GM23338 (cell line): ENCODE data around the gene TAPBP. TPM values are rescaled to one million over a fixed set of nuclear protein-coding genes. Genes with fewer than 3 reads are reported as not detected.
A peak's percentile ranks its signal among the peaks of the same experiment; 100 is the strongest.

Source experiments
- ATAC-seq: fragments of 200-7000 bp; cut with Tn5 transposase; 3 replicates; pipeline ENCODE4 v1.9.1; 2020
- DNase-seq: peaks from one replicate; pipeline ENCODE4 v3.0.0-alpha.2; 2015; ENCODE audit warnings: low spot score
- H2AFZ ChIP-seq: fragments of 200-600 bp; sonication (generic); 2 replicates; pipeline ENCODE4 v1.8.0; 2016; ENCODE audit warnings: antibody characterized with exemption, mild to moderate bottlenecking, moderate library complexity
- H3F3A ChIP-seq: fragments of 200-600 bp; sonication (generic); replicated peaks from 2 replicates; pipeline ENCODE4 v1.8.0; 2017; ENCODE audit warnings: antibody characterized with exemption, mixed run types, low read depth
- H3K27ac ChIP-seq: fragments of 200-600 bp; sonication (generic); 2 replicates; pipeline ENCODE4 v1.6.1; 2016; ENCODE audit warnings: low read depth
- H3K27me3 ChIP-seq: fragments of 200-600 bp; sonication (generic); 2 replicates; pipeline ENCODE4 v1.8.0; 2016; ENCODE audit warnings: mild to moderate bottlenecking, mixed run types, moderate library complexity; ENCODE audit not compliant: insufficient read depth
- H3K36me3 ChIP-seq: fragments of 200-600 bp; sonication (generic); 2 replicates; pipeline ENCODE4 v1.8.0; 2016; ENCODE audit warnings: mild to moderate bottlenecking; ENCODE audit not compliant: insufficient read depth
- H3K4me1 ChIP-seq: fragments of 200-600 bp; sonication (generic); 2 replicates; pipeline ENCODE4 v1.8.0; 2016; ENCODE audit warnings: mild to moderate bottlenecking, moderate library complexity; ENCODE audit not compliant: insufficient read depth
- H3K4me2 ChIP-seq: fragments of 200-600 bp; sonication (generic); 2 replicates; pipeline ENCODE4 v1.7.1; 2017; ENCODE audit warnings: mixed run types
- H3K4me3 ChIP-seq: fragments of 200-600 bp; sonication (generic); 2 replicates; pipeline ENCODE4 v1.6.1; 2016; ENCODE audit warnings: mixed run types
- H3K79me2 ChIP-seq: fragments of 200-600 bp; sonication (generic); replicated peaks from 2 replicates; pipeline ENCODE4 v1.8.0; 2017; ENCODE audit warnings: mild to moderate bottlenecking; ENCODE audit not compliant: insufficient read depth
- H3K9me2 ChIP-seq: fragments of 200-600 bp; sonication (generic); 2 replicates; pipeline ENCODE4 v1.8.0; 2017; ENCODE audit not compliant: insufficient read depth
- H4K20me1 ChIP-seq: fragments of 200-600 bp; sonication (generic); replicated peaks from 2 replicates; pipeline ENCODE4 v1.8.0; 2017; ENCODE audit warnings: mild to moderate bottlenecking; ENCODE audit not compliant: insufficient read depth
- H3K27ac Mint-ChIP-seq: 2 replicates; pipeline ENCODE4 v1.8.0; 2020; ENCODE audit warnings: inconsistent platforms, mild to moderate bottlenecking, moderate library complexity, mixed read lengths
- H3K27me3 Mint-ChIP-seq: 3 replicates; pipeline ENCODE4 v1.8.0; 2022; ENCODE audit warnings: low read depth, mild to moderate bottlenecking, moderate library complexity, mixed read lengths, inconsistent platforms; ENCODE audit not compliant: insufficient read depth, poor library complexity
- H3K36me3 Mint-ChIP-seq: 3 replicates; pipeline ENCODE4 v1.8.0; 2021; ENCODE audit warnings: low read depth, mild to moderate bottlenecking, inconsistent platforms, moderate library complexity, mixed read lengths
- H3K4me1 Mint-ChIP-seq: 3 replicates; pipeline ENCODE4 v1.8.0; 2020; ENCODE audit warnings: mild to moderate bottlenecking, inconsistent platforms, mixed read lengths
- H3K4me3 Mint-ChIP-seq: 3 replicates; pipeline ENCODE4 v1.8.0; 2021; ENCODE audit warnings: moderate library complexity, mild to moderate bottlenecking, inconsistent platforms, mixed read lengths
- H3K9me3 Mint-ChIP-seq: 3 replicates; pipeline ENCODE4 v1.8.0; 2020; ENCODE audit warnings: moderate library complexity, mild to moderate bottlenecking, inconsistent platforms, mixed read lengths
- CREB1 ChIP-seq: fragments of 250-450 bp; sonication (Bioruptor Pico); IDR thresholded peaks from 2 replicates; pipeline ENCODE4 v1.5.0; 2020; ENCODE audit warnings: low read depth, mild to moderate bottlenecking, moderate library complexity
- CTCF ChIP-seq, 2 experiments: fragments of 200-600 bp in 1 of 2; sonication (generic) in 1 of 2; conservative IDR thresholded peaks; 2 replicates each; pipeline versions ENCODE4 v1.5.1 to v1.6.1; 2016 to 2017; ENCODE audit warnings: antibody characterized with exemption in 2 of 2, low read depth in 2 of 2, mild to moderate bottlenecking in 2 of 2, moderate library complexity in 1 of 2
- EZH2 ChIP-seq: fragments of 200-600 bp; sonication (generic); IDR thresholded peaks from one replicate; pipeline ENCODE4 v1.8.0; 2017; ENCODE audit warnings: antibody characterized with exemption, mild to moderate bottlenecking, low read depth; ENCODE audit not compliant: unreplicated experiment
- EZH2phosphoT487 ChIP-seq: fragments of 200-600 bp; sonication (generic); IDR thresholded peaks from one replicate; pipeline ENCODE4 v1.8.1; 2018; ENCODE audit warnings: antibody characterized with exemption; ENCODE audit not compliant: unreplicated experiment
- NANOG ChIP-seq: IDR thresholded peaks from 2 replicates; pipeline ENCODE4 v1.6.1; 2016; ENCODE audit warnings: antibody characterized with exemption, borderline replicate concordance
- POLR2AphosphoS5 ChIP-seq: IDR thresholded peaks from 2 replicates; pipeline ENCODE4 v1.6.1; 2016; ENCODE audit warnings: antibody characterized with exemption, low read depth
- STAT1 ChIP-seq: IDR thresholded peaks from one replicate; pipeline ENCODE4 v1.6.1; 2016; ENCODE audit warnings: antibody characterized with exemption; ENCODE audit not compliant: unreplicated experiment
- ZNF114 ChIP-seq: fragments of 250-450 bp; sonication (Bioruptor Pico); IDR thresholded peaks from 2 replicates; pipeline ENCODE4 v1.5.0; 2020; ENCODE audit warnings: mild to moderate bottlenecking, moderate library complexity
- polyA plus RNA-seq: library from polyadenylated mRNA; unstranded; fragments of >200 nt; fragmentation: Nextera tagmentation; extraction: Ambion mirVana; gene quantifications from 2 replicates; pipeline ENCODE4 v1.2.1, GENCODE V29; 2016
- total RNA-seq: library from RNA; depleted of rRNA; stranded (reverse); fragments of >200 nt; shearing (Covaris generic); gene quantifications from 2 replicates; pipeline ENCODE4 v1.2.3, GENCODE V29; 2014
- TF ChIP-seq, protein P1 (sequence below): IDR thresholded peaks from 2 replicates; pipeline ENCODE4 v1.6.1; 2016; ENCODE audit warnings: antibody characterized with exemption
- TF ChIP-seq, protein P2 (sequence below): fragments of 250-450 bp; sonication (Bioruptor Pico); IDR thresholded peaks from 2 replicates; pipeline ENCODE4 v1.5.0; 2020; ENCODE audit warnings: mild to moderate bottlenecking, moderate library complexity

TAPBP gene
- total and polyA plus RNA-seq, 2 experiments from 2014 or later, result 19.9 to 37.5 TPM

GRCh38 chr6:33299237-33299944 lies 14.5 kb downstream of the TAPBP start (continued):
- TF ChIP-seq CTCF (conservative IDR thresholded peaks at IDR 0.05; ENCODE audit: low read depth in 2 of 2), result peak; percentile 71 to 83
- TF ChIP-seq CREB1 (CRISPR knock-in tag), result no peak
- TF ChIP-seq, protein P1, sequence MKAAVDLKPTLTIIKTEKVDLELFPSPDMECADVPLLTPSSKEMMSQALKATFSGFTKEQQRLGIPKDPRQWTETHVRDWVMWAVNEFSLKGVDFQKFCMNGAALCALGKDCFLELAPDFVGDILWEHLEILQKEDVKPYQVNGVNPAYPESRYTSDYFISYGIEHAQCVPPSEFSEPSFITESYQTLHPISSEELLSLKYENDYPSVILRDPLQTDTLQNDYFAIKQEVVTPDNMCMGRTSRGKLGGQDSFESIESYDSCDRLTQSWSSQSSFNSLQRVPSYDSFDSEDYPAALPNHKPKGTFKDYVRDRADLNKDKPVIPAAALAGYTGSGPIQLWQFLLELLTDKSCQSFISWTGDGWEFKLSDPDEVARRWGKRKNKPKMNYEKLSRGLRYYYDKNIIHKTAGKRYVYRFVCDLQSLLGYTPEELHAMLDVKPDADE, result peak; percentile 67; the same call in 1 of the 2 replicates

- DNase-seq (peak; percentile 52), ATAC-seq (peak; percentile 4)
- Histone ChIP-seq H3K4me2 (peak within 1 kb of the TSS; percentile 99), H3K36me3 (no peaks in the 10 kb centered on the region), H3K27me3 (no peaks in the 10 kb centered on the region), H3K4me1 (no peaks in the 10 kb centered on the region), H3F3A (peaks cover 19% of the 10 kb centered on the region; the same call in 1 of the 2 replicates), H2AFZ (peak within 1 kb of the TSS; percentile 93), H4K20me1 (peaks cover 22% of the 10 kb centered on the region), H3K79me2 (peaks cover 34% of the 10 kb centered on the region), H3K9me2 (no peaks in the 10 kb centered on the region), H3K4me3 (peak within 1 kb of the TSS; percentile 100), H3K27ac (peak within 1 kb of the TSS; percentile 98)
- Mint-ChIP-seq H3K27ac (peak within 1 kb of the TSS; percentile 98), H3K36me3 (peaks cover 17% of the 10 kb centered on the region), H3K27me3 (peaks cover 24% of the 10 kb centered on the region), H3K4me1 (peaks cover 25% of the 10 kb centered on the region), H3K9me3 (no peaks in the 10 kb centered on the region), H3K4me3 (peak within 1 kb of the TSS; percentile 97)
- TF ChIP-seq, protein P1, result no peak
- no peak for TF ChIP-seq ZNF114 (CRISPR knock-in tag)
- TF ChIP-seq STAT1, result no peak
- TF ChIP-seq NANOG, result no peak
- TF ChIP-seq, protein P2, sequence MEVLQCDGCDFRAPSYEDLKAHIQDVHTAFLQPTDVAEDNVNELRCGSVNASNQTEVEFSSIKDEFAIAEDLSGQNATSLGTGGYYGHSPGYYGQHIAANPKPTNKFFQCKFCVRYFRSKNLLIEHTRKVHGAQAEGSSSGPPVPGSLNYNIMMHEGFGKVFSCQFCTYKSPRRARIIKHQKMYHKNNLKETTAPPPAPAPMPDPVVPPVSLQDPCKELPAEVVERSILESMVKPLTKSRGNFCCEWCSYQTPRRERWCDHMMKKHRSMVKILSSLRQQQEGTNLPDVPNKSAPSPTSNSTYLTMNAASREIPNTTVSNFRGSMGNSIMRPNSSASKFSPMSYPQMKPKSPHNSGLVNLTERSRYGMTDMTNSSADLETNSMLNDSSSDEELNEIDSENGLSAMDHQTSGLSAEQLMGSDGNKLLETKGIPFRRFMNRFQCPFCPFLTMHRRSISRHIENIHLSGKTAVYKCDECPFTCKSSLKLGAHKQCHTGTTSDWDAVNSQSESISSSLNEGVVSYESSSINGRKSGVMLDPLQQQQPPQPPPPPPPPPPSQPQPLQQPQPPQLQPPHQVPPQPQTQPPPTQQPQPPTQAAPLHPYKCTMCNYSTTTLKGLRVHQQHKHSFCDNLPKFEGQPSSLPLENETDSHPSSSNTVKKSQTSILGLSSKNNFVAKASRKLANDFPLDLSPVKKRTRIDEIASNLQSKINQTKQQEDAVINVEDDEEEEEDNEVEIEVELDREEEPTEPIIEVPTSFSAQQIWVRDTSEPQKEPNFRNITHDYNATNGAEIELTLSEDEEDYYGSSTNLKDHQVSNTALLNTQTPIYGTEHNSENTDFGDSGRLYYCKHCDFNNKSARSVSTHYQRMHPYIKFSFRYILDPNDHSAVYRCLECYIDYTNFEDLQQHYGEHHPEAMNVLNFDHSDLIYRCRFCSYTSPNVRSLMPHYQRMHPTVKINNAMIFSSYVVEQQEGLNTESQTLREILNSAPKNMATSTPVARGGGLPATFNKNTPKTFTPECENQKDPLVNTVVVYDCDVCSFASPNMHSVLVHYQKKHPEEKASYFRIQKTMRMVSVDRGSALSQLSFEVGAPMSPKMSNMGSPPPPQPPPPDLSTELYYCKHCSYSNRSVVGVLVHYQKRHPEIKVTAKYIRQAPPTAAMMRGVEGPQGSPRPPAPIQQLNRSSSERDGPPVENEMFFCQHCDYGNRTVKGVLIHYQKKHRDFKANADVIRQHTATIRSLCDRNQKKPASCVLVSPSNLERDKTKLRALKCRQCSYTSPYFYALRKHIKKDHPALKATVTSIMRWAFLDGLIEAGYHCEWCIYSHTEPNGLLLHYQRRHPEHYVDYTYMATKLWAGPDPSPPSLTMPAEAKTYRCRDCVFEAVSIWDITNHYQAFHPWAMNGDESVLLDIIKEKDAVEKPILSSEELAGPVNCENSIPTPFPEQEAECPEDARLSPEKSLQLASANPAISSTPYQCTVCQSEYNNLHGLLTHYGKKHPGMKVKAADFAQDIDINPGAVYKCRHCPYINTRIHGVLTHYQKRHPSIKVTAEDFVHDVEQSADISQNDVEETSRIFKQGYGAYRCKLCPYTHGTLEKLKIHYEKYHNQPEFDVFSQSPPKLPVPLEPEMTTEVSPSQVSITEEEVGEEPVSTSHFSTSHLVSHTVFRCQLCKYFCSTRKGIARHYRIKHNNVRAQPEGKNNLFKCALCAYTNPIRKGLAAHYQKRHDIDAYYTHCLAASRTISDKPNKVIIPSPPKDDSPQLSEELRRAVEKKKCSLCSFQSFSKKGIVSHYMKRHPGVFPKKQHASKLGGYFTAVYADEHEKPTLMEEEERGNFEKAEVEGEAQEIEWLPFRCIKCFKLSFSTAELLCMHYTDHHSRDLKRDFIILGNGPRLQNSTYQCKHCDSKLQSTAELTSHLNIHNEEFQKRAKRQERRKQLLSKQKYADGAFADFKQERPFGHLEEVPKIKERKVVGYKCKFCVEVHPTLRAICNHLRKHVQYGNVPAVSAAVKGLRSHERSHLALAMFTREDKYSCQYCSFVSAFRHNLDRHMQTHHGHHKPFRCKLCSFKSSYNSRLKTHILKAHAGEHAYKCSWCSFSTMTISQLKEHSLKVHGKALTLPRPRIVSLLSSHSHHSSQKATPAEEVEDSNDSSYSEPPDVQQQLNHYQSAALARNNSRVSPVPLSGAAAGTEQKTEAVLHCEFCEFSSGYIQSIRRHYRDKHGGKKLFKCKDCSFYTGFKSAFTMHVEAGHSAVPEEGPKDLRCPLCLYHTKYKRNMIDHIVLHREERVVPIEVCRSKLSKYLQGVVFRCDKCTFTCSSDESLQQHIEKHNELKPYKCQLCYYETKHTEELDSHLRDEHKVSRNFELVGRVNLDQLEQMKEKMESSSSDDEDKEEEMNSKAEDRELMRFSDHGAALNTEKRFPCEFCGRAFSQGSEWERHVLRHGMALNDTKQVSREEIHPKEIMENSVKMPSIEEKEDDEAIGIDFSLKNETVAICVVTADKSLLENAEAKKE (CRISPR knock-in tag), result no peak
- TF ChIP-seq POLR2AphosphoS5, result no peak
- TF ChIP-seq EZH2phosphoT487, result no peak
- no peak for TF ChIP-seq EZH2
These were observed 15.1 kb downstream of the TAPBP start, which contains the start of gene RGL2 for GRCh38 chr6:33298773-33299236. TSS of gene RGL2 (minus strand) at chr6:33298942. CDS start at chr6:33298610, 332 bp downstream.
